Activated CD4-positive, alpha-beta T cell treated with anti-CD3 and anti-CD28 coated beads for 4 hours (primary cell): ENCODE results near the gene RUNDC1.
"Not testable (repeated sequence)": the region's sequence is repeated elsewhere in the genome, so short reads cannot be mapped to it uniquely, and the experiment has no call there.

Experiments
- DNase-seq, 2 donors: peaks; one replicate each; pipeline ENCODE4 v3.0.0-alpha.2; 2020

Gene RUNDC1

GRCh38 chr17:42992872-42993271, 12.5 kb downstream of the RUNDC1 start:
- no peak for DNase-seq

DNA sequence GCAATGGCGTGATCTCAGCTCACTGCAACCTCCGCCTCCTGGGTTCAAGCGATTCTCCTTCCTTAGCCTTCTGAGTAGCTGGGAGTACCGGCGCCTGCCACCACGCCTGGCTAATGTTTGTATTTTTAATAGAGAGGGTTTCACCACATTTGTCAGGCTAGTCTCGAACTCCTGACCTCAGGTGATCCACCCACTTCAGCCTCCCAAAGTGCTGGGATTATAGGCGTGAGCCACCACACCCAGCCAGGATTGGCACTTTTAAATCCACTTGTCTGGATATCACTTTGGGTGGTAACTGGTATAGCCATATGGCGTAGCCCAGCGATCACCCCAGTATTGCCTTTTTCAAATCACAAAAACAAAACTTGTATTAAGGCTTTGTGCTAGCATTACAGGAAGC, 13.5 kb downstream of the RUNDC1 start:
- not testable (repeated sequence) for DNase-seq

- DNase-seq, result no peak
Observed at GRCh38 chr17:42997390-42997983, 17.1 kb downstream of the RUNDC1 start.

- peak; percentile 96 to 98 for DNase-seq
Observed at GRCh38 chr17:42997984-42998938, 17.9 kb downstream of the RUNDC1 start, which contains the start of gene RPL27. Gene RPL27, plus strand, starts transcription at chr17:42998419. Its CDS starts 332 bp downstream, at chr17:42998751.

- DNase-seq, result no peak
Observed at GRCh38 chr17:42999003-42999525, 18.7 kb downstream of the RUNDC1 start.

DNA sequence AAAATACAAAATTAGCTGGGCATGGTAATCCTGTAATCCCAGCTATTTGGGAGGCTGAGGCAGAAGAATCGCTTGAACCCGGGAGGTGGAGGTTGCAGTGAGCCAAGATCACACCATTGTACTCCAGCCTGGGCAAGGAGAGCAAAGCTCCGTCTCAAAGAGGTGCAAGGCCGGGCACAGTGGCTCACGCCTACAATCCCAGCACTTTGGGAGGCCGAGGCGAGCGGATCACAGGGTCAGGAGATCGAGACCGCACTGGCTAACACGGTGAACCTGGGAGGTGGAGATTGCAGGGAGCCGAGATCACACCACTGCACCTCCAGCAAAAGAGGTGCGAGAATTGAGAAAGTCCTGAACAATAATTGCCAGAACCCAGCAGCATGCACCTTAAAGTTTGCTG, 20.5 kb downstream of the RUNDC1 start:
- not testable (repeated sequence) for DNase-seq

DNA sequence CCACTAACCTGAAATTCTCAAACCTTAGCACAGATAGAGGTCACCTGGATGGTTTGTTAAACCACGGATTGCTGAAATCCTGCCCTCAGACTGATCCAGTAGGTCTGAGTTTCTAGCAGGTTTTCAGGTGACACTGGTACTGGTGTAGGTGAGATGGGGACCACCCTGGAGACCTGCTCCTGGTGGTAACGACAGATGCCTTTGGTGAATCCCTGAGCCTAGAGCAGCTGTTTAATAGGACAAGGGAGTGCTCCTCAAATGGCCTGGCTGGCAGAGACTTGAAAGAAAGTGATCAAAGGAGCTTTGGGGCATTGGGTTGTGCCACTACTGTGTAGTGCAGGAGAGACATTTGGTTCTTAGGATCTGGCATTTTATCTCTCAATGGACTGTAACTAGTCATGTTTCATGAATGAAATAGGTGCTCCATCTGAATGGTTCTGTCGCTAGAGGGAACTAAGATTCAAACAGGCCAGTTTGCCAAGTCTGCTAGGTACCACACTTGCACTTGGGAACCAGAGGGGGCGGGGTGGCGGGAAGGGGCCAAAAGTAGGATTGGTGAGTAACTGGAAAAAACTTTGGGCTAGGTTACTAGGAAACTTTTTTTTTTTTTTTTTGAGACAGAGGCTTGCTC, 23.3 kb downstream of the RUNDC1 start:
- no peak for DNase-seq

DNA sequence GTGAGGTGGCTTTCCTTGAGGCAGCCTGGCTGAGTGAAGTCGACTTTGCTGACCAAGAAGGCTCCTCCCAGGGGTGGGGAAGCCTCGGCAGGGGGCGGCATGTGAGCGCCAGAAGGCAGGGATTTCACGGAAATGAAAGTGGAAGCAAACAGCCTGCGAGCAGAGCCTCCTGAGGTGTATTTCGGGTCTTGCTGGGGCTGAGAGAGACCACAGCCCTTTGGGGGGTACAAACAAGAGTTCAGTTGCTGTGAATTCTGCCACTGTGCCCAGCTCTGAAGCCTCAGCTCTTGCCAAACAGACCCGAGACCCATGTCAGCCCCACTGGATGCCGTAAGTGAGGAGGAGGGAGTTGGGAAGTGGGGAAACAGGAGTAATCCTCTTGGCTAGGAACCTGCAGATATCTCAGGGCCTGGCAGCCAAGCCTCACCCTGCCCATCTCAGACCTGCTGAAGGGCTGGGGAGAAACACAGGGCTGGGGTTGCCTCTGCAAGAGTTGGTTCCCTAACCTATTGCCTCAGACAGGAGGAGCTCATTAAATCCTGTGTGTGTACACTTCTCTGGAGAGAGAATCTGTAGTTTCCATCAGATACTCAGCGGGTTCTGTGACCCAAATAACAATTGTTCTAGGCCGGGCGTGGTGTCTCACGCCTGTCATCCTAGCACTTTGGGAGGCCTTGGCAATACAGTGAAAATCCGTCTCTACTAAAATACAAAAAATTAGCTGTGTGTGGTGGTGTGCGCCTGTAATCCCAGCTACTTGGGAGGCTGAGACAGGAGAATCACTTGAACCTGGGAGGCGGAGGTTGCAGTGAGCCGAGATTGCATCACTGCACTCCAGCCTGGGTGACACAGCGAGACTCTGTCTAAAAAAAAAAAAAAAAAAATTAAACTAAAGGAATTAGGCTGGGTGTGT, 26.5 kb downstream of the RUNDC1 start, which contains the start of gene IFI35:
Gene IFI35 (plus strand): TSS at position 146 of the 913 bp plus-strand sequence. CDS start 164 bp downstream, at position 310.
- DNase-seq, result peak; percentile 82 to 86

DNA sequence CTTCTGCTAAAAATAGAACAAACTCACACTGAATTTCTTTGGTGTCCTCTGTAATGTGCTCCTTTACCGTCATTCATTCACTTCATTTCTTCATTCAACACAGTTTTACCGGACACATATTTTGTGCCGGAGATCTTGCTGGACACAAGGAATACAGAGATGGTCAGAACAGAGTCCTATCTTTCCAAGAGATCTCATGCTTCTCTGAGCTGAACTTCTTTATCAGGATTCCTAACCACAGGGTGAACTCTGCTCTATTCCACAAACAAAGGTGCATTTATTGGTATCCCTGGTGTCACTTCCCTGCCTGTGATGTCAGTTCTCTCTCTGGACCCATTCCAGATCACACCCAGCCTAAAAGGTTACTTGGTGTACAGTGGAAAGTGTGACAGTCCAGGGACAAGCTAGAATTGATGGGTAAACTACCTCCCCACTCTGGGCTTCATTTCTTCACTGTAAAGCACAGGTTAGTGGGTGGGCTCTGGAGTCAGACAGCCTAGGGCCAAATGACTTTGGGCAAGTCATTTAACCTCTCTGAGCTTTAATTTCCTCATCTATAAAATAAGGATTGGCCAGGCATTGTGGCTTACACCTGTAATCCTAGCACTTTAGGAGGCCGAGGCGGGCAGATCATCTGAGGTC, 30.4 kb downstream of the RUNDC1 start:
- DNase-seq, result no peak

DNA sequence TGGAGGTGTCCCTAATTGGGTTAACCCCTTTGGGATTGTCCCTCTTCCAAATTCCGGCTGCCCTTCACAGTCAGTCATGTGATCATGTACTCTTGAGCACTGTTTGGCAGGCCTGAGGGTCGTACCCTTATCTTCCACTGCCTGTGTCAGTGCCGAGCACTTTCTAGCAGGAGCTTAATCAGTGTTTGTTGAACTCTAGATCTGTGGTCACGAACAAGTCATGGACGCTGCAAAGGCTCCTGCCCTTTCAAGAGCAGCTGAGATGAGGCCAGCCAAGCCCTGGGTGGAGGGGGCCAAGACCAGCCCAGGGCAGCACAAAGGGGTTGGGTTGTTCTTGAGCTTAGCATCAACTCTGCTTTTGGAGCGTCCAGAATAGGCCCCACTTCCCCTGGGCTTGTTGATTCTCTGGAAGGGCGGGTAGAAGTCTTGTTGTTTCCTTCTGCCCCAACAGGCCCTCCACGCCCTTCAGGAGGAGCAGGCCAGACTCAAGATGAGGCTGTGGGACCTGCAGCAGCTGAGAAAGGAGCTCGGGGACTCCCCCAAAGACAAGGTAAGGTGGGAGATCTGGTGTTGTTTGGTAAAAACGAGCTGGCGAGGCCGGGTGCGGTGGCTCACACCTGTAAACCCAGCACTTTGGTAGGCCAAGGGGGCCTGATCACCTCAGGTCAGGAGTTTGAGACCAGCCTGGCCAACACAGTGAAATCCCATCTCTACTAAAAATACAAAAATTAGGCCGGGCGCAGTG, 31.5 kb downstream of the RUNDC1 start:
- DNase-seq, result no peak

GRCh38 chr17:43013296-43013695, 32.9 kb downstream of the RUNDC1 start:
- DNase-seq, result no peak

DNA sequence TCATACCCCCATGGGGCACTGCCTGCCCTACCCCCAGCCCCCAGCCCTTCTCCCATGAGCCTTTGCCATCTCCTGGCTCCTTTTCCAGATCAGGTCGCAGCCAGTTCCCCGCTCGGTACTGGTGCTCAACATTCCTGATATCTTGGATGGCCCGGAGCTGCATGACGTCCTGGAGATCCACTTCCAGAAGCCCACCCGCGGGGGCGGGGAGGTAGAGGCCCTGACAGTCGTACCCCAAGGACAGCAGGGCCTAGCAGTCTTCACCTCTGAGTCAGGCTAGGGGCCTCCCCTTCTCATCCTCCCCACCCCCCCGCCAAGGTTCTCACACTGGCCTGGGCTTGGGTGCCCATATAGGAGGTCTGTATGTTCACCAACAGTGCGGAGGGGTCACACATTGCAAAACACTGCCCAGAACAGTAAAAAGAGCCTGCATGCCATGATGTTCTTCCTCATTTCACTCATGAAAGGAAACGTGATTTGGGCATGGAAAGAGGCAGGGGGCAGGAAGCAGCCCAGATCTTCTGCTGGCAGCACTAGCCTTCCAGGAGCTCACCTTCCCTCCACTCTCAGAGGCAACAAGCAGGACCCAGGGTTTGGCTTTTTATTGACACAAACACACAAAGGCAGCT, 33.8 kb downstream of the RUNDC1 start:
- no peak for DNase-seq

DNA sequence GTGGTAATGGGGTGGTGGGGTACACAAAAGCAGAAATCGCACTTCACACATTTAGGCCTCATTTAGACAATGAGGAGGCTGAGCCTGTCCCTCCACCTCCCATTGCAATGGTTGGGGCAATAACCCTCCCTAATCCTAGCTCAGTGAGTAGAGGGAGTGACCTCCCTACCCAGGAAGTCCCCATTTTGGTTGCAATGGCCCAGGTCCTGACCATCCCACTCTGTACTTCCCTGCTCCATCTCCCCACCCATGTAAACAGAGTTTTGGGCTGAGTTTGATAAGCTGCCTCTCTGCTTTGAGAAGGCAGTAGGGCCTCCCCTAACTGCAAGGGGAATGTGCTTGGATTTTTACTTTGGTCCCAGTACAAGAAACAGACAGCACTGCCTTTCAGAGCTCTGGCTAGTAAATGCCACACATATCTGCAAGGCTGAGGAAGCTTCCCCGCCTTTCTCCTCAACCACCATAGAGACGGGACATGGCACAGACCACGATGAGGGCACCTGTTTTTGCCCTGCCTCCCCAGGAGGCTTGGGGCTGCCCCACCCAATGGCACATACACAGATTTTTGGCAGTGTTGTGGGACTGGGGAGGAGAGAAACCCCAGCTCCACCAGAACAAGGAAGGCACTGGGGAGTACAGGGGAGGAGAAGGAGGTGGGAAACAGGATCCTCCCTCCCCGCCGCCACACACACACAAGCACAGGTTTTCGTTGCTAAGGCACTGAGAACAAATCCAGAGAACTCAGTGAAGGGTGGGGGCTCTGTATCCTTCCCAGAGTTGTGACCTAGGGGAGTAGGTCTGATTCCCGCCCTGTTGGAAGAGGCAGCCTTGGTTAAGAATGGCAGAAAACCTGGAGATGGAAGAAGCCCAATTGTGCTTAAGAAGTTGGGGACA, 34.5 kb downstream of the RUNDC1 start:
- DNase-seq, result no peak

DNA sequence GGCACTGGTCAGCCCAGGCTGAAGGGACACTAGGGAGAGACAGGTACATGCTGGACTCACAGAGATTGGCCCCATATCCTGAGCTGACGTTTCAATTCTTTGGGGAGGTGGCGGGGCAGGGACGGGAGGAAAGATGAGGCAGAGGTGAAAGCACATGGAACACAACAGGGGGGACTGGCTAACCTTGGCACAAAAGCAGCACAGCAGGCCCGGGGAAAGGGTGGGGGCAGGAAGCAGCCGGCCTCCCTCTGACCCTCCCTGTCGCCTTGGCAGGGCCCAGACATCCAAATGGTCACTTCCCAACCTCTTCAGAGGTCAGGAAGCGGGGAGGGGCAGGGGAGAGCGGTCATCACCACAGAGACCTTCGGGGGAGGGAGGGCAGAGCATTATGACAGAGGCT, 35.2 kb downstream of the RUNDC1 start:
- no peak for DNase-seq

DNA sequence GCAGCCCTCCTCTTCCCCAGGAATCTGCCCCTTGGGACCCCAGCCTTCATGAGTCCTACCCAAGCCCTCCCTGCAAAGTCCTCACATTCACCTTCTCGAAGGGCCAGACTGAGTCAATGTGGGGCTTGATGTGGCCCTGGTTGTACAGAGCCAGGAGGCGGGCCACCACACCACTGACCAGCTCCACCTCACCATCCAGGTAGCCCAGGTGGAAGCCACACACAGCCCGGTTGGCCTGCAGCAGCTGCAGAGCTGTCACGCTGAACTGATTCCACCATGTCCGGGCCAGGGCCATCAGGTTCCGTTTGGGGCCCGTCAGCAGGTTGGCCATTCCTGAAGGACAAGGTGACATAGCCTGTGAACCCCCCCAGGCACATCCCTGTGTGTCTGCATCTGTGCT, 35.9 kb downstream of the RUNDC1 start:
- DNase-seq, result no peak

- no peak for DNase-seq
Observed at GRCh38 chr17:43018008-43018853, 37.9 kb downstream of the RUNDC1 start.

- no peak for DNase-seq
Observed at GRCh38 chr17:43018932-43019331, 38.6 kb downstream of the RUNDC1 start.

- no peak for DNase-seq
Observed at GRCh38 chr17:43019418-43019817, 39.1 kb downstream of the RUNDC1 start.
